HG03520 (cell line): ENCODE results near the gene LY6G6D.

Experiments
- ATAC-seq: cut with Tn5 transposase; IDR thresholded peaks from one replicate; pipeline ENCODE4 v1.9.1; 2021; ENCODE audit warnings: mild to moderate bottlenecking, moderate library complexity; ENCODE audit not compliant: unreplicated experiment

Gene LY6G6D

DNA sequence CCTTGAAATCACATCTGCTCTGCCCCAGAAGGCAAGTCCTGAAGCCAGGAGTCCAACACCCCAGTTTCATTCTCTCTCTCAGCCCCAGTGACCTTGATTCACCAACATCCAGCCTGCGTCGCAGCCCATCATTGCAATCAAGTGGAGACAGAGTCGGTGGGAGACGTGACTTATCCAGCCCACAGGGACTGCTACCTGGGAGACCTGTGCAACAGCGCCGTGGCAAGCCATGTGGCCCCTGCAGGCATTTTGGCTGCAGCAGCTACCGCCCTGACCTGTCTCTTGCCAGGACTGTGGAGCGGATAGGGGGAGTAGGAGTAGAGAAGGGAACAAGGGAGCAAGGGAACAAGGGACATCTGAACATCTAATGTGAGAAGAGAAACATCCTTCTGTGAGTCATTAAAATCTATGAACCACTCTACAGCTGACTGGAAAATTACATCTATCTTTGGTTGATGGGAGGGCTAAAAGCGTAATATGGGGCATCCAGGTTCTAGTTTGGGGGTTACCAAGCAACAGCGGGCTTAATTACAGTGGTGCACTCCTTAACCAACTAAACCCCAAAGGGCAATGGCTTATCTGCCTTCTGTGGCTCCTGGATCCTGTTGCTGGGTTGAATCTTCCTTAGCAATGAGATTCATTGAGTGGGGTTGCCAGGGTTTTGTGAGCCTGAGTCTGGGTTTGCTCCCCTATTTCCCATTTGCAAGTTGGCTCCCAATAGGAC lies 2.5 kb downstream of the LY6G6D start:
- ATAC-seq: no peak

DNA sequence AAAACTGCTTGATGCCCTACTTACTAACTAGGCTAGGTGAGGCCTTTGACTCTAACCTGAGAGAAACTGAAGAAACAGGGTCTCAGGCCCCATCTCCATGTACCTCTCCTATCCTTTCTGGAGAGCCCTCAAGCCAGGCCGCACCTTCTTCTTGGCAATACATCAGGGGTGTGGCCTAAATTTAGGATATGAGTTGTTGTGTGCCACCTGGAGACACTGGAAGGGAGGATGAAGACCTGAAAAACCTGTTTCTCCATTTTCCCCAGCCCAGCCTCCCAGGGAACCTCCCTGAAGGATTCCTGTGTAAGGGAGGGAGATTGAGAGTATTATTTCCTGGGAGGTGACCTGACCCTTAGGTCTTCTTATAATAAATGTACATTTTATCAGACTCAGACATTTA lies 3.1 kb downstream of the LY6G6D start:
- ATAC-seq: no peak

DNA sequence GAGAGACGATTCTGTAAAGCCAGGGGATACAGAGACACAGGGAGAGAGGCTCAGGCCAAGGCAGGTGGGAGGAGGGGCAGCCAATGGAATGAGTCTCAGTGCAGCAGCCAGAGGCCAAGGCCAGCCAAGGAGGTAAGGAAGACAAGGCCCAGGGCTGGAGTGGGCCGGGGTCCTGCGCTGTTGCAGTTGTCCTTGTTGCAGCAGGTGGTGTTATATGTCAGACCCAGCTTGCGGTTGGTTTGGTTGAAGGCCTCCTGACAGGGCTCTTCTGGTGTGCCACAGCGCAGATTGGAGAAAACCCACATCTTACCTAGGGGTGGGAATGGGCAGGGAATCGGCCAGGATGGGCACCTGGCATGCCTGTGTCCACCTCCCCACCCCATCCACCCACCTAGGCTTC lies 3.9 kb downstream of the LY6G6D start:
- ATAC-seq: no peak

DNA sequence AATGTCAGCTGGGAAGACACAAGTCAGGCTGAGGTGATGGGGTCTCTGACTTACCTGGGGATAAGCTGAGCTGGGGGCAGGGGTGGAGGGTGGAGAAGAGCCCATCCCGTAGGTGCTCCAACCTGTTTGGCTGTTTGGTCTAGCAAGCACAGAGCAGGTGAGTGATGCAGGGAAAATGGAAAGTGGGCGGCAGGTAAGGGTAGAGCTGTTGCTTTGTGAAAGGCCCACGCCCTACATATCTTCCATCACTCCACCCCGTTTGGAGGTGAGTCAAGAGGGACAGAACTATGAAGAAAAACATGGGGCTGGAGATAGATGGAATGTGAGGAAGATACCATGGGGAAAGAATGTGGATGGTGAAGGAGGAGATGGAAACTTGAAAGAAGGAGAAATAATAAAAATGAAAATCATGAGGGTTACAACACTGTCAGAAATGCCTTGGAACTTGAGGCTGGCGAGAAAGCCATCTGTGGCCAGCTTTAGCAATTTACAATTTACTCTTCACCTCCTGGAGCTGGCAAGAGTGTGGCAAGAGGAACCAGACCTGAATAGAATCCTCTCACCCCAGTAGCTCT lies 5.1 kb downstream of the LY6G6D start:
- ATAC-seq: no peak

DNA sequence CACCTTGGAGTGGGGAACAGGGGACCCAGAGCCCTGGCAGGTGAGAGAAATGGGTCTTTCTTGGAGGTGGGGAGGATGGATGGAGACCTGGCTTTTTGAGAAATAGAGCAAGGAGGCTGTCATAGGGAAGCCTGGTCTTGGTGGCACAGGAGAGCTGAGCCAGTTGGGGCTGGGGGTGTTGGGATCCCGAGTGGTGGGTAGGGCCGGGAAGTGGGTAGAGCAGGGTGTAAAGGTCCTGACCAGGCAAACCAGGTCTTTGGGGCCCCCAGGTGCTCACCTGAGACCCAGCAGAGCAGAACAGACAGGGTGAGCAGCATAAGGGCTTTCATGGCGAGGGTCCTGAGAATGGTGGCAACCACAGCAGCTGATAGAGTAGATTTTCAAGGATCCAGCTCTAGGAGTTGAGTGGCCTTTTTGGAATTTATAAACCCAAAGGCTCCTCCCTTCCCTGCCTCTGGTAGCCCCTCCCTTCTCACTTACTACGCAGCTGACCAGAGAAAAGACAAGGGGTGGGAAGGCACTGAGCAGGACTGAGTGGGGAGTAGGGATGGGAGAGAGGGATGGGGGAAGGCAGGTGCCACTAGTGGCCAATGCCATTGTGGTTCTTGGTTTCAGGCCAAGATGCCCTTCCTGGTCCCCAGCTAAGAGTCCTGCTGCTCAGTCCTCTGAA lies 6.3 kb downstream of the LY6G6D start, which contains the start of gene LY6G6C:
Gene LY6G6C, minus strand, starts transcription at position 396 of the 670 bp plus-strand sequence. Its CDS starts 67 bp downstream, at position 329.
- ATAC-seq: no peak

DNA sequence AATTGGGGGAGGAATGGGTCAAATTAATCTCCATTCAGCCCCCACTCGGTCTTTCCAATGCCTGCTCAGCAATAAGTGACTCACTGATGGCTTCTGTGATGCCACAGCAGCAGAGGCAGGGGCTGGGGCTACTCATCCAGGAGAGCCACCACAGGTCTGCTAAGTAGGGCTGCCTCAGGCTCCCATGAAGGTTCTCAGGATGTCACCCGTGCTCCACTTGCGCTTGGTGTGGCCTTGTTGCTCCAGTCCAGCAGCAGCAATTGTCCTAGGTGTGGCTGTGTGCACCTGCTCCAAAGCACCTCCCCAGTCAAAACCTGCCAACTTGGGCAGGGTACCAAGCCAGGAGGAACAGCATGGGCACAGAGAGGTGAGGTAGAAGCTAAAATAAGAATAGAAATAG lies 7.0 kb downstream of the LY6G6D start:
- ATAC-seq: no peak

DNA sequence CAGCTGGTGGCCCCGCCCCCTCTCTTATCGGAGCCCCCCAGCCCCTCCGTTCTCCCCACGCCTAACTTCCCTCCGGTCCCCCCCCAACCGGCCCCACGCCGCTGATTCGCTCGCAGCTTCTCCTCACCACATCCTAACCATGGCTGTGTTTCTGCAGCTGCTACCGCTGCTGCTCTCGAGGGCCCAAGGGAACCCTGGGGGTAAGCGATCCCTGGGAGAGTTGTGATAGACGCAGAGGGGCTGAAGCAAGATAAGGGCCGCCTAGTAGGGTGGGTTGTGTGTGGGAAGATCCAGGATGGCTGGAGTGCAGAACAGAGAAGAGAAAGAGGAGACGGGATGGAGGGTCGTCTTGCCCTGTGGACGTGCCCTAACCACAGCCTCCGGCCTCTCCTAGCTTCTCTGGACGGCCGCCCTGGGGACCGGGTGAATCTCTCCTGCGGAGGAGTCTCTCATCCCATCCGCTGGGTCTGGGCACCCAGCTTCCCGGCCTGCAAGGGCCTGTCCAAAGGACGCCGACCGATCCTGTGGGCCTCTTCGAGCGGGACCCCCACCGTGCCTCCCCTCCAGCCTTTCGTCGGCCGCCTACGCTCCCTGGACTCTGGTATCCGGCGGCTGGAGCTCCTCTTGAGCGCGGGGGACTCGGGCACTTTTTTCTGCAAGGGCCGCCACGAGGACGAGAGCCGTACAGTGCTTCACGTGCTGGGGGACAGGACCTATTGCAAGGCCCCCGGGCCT lies 8.3 kb downstream of the LY6G6D start, which contains the start of gene MPIG6B:
Gene MPIG6B, plus strand, starts transcription at position 129 of the 735 bp plus-strand sequence. Its CDS starts 11 bp downstream, at position 140.
- ATAC-seq: no peak

DNA sequence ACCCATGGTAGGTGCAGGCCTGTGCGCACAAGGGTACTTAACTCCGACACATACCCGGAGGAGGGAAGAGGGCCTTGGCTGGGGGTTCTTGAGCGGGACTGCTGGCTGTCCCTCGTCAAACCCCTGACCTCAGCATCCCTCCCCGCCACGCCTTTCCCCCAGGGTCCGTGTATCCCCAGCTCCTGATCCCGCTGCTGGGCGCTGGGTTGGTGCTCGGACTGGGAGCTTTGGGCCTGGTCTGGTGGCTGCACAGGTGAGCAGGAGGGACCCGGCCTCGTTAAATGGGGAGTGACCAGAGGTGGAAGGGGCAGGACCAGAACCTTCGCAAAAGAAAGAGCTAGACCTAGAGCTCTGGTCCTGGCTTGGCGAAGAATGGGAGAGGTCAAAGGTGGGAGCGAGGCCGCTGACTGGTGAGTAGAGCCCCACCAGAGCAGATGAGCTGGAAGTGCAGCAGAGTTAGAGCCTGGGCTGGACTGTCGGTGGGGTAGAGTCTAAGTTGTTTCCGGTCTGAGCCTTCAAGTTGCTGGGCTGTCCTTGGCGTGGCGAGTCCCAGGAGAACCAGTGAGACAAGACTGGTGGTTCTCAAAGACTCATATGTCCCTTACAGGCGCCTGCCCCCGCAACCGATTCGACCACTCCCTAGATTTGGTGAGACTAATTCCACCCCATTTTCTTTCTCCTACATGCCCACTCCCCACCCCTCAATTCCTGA lies 9.0 kb downstream of the LY6G6D start:
- ATAC-seq: no peak

DNA sequence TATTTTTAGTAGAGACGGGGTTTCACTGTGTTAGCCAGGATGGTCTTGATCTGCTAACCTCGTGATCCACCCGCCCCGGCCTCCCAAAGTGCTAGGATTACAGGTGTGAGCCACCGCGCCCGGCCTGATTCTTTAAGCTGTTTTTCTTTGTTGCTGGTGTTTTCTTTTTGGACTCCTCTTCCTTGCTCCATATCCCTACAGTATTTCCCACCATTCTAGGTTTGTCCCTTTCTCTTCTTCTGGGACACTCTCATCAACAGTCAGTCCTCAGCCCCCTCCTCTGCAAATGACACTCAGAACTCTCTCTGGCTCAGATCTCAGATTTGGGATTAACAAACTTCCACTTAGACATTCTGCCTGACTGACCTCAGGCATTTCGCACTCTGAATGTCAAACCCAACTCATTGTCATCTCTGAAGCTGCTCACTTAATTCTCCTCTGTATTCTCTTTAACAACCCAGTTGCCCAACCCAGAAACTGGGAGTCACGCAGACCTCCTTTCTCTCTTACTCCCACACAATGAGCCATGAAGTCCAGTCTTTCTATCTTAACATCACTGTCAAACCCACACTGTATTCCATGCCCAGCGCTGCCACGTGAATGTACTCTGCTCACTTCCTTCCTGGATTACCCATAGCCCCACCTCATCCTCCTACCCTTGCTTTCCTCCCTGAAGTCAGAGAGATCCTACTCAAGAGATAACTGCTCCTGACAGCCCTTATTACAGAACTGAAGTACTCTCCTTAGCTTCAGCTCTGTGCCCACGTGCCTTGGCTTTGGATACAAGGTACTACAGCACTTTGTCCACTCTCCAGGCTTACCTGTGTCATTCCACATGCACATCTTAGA lies 10.6 kb downstream of the LY6G6D start:
- no peak for ATAC-seq

DNA sequence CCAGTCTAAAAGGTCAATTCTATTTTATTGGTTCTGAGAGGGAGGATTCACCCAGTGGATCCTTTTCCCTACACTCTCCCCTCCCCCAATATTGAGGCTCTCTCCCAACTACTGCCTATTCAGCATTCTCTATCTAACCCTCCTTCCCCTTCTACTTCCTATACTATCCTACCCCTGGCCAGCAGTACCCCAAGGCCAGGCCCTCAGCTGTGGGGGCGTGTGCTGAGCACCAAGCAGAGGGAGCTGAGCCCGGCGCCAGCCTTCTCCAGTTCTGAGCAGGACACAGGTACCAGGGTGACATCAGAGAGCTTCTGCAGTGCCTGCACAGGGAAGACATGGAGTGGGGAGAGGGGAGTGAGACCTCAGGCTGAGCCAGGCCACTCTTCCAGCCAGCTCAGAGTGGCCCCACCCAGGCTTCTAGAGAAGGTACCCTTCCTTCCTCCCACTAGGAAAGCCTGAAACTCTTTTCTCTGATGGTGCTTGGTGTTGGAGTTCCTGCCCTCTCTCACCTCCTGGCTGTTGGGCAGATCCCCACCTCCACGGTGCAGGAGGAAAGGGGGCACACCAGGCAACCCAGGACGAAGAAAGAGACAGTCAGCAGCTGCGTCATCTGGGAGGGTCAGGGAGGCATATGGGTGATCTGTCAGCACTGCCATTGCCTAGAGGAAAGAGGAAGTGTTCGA lies 12.0 kb downstream of the LY6G6D start:
- ATAC-seq: no peak

DNA sequence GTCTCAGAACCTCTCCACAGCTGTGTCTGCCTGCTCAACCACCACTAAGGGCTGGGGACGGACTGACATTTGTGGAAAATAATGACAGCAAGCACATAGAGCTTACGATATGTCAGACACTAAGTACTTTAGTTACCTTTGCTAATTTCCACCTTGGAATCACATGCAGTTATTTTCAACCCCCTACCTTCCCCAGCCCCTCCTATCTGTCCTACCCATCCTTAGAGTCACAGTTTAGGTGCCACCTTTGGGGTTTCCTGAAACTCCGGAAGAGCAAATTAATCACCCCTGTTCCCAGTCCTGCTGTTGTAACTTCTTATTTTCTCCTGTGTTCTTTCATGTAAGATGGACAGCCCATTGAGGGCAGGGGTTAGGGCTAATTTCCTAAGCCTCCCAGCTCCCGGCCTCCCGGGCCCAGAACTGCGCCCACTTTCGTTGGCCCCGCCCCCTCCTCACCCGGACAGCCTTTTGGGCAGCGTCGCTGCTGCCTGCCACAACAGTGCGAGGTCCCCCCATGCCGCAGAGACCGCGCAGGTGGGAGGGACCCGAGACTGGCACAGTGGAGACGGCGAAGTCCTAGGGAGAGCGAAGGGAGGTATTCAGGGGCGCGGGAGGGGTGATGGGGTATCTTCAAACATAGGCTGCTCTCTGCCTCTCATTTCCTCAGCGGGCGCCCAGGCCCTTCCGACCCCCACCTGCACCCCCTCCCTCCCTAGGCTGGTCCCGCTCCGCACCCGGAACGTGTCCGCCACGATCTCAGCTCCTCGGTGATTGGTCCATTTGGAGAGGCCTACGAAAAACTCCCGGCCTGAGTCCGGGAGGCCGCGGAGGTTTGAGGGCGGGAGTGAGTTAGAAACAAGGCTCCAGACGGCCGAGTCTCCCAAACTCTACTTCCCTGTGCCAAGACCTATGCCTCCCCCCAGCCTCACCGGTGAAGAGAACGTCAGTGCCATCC lies 12.8 kb downstream of the LY6G6D start:
- no peak for ATAC-seq

DNA sequence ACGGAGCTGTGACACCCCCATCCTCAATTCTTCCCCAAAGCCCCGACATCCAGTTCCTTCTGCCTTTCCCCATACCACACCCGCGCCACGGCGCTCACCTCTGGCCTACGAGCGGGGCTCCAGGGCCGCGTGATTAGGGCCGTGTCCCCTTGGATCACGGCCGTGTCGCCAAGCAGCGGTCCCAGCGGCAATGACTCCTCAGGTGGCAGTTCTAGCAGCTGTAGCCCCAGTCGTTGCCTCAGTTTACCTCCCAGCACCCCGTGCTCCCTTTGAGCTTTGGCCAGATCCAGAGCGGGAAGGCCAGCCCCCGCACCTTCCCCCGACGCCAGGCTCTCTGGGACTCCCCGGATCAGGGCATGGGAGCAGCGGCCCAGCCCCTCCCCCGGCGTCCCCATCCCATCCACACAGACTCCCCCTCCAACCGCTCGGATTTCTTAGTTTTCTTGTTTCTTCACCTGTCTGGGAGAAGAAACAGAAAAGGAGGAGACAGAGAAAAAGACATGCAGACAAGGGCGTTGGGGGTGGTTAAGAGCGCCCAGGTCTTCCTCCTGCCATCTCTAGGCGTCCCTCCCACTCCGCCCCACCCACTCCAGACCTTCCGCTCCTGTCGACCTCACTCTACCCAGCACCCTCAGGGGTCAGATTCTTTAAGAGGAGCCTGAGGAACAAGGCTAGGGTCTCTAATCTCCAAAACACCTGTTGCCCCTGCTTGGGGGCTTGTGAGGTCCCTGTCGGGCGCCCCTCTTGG lies 13.8 kb downstream of the LY6G6D start, which contains the start of gene DDAH2:
Gene DDAH2, minus strand, starts transcription at position 533 of the 748 bp plus-strand sequence. Its CDS starts 138 bp downstream, at position 395.
- ATAC-seq: no peak

DNA sequence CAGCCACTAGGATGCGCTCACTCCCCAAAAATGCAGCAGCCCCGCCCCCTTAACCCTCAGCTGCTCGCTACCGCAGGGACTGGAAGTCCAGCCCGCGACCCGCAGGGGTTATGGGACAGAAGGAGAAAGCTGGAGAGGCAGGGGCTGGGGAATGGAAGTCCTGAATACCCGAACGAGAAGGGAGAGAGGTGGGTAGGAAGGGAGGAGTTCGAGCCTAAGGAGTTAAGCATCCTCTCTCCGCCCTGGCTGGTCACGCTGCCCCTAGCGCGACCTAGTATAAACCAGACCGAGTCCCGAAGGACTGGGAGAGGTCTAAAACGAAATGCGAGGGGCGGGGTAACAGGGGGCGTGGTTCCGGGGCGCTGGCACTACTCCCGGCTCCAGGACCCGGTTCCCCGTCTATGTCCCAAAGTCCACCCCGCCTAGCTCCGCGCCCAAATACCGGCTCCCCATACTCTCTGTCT lies 14.4 kb downstream of the LY6G6D start:
- peak; percentile 42 for ATAC-seq

DNA sequence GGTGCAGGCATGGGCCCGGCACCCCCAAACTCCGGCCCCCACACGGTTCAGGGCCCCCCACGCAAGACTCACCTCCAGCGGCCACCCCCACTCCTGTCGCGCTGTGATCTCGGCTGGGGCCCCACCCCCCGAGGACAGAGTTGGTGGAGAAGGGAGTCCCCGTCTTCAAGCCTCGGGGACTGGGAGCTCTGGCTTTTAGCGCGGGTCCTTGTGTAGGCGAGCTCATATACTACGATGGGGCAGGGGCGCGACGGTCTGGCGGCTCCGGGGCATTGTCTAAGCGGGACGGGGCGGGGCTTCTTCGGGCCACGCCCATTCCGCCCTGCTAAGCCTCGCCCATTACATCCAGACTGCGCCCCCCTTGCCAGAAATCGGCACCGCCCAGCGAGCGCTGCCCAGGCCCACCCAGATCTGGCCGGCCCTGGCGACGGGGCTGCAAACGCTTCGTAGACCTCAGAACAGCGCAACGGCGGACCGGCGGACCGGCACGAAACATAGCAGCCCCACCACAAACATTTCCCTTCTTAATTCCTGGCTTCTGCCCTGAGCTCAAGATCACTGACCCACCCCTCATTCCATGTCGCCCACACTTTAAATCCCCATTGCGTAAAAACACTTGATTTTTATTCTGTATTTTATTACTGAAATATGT lies 15.0 kb downstream of the LY6G6D start:
- peak; percentile 17 for ATAC-seq

DNA sequence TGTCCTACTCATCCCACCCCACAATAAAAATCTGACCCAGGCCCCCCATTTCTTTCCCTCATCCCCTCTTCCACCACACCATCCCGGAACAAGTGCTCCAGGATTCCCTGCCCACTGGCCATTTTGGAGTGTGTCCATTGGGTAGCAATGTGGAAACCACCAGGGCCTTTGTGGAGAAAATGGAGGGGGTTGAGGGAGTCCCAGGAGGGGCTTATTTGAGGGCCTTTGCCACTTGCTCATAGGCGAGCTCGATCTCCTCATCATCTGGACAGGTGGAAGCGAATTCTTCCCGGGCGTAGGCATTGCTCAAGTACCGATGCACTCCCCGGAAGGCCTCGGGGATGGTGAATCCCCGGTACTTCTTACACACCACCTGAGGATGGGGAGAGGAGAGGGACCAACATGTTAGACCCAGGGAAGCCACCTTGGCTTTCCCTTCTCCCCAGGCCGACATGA lies 15.5 kb downstream of the LY6G6D start:
- no peak for ATAC-seq

DNA sequence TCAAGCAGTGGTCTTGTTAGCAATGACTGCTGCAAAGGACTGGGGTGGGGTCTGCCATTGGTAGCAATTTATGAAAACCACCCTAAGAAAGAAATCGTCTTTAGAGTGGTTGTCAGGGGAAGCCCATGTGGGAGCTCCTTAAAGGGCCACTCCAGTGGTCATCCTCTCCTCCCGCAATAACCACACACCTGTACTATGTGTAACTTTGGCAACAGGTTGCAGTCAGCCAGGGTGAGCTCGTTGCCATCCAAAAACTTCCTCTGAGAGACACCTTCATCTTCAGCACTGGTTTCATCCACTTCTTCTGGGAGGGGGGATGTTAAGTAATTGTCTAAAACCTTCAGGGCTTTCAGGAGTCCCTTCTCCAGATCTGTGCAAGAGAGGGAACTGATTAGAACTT lies 16.9 kb downstream of the LY6G6D start:
- ATAC-seq: no peak

DNA sequence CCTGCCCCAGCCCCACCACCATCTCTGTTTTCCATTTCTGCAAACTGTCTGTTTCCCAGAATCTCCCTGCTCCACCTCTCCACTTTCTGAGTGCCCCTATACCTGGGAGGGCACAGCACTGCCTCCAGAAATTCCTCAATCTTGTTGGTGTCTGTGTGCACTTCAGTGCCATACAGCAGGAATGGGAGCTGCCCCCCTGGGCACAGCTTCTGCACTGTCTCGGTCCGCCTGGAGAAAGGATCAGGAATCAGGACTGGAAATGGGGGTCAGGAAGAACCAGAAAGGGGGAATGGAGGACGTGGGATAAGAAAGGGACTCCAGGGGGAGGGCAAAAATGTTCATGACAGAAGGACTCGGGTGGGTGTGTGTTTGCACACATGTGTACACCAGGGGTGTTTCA lies 18.6 kb downstream of the LY6G6D start:
- no peak for ATAC-seq
